Trophoblast cell (in vitro differentiated cells and primary cell): ENCODE data around the gene ADORA3.

ENCODE experiments used
- DNase-seq, 2 donors: peaks; one replicate each; pipeline ENCODE4 v3.0.0-alpha.2; 2016
- H2AFZ ChIP-seq: 2 replicates; pipeline ENCODE4 v1.6.1; 2013; ENCODE audit warnings: low read length, moderate library complexity, mild to moderate bottlenecking; ENCODE audit not compliant: insufficient read depth, poor library complexity
- H2AK5ac ChIP-seq: 2 replicates; pipeline ENCODE4 v1.6.1; 2013; ENCODE audit warnings: mild to moderate bottlenecking, low read length
- H2BK120ac ChIP-seq: 2 replicates; pipeline ENCODE4 v1.6.1; 2013; ENCODE audit warnings: low read length, mild to moderate bottlenecking, moderate library complexity; ENCODE audit not compliant: insufficient read depth, poor library complexity
- H2BK12ac ChIP-seq: 2 replicates; pipeline ENCODE4 v1.6.1; 2013; ENCODE audit warnings: mild to moderate bottlenecking, low read length, moderate library complexity
- H2BK5ac ChIP-seq: 2 replicates; pipeline ENCODE4 v1.6.1; 2013; ENCODE audit warnings: low read length, low read depth, moderate library complexity, mild to moderate bottlenecking; ENCODE audit not compliant: poor library complexity
- H3K14ac ChIP-seq: 2 replicates; pipeline ENCODE4 v1.6.1; 2013; ENCODE audit warnings: mild to moderate bottlenecking, low read length
- H3K18ac ChIP-seq: 2 replicates; pipeline ENCODE4 v1.6.1; 2013; ENCODE audit warnings: mild to moderate bottlenecking, low read length
- H3K23ac ChIP-seq: 2 replicates; pipeline ENCODE4 v1.6.1; 2013; ENCODE audit warnings: low read length
- H3K27ac ChIP-seq: 2 replicates; pipeline ENCODE4 v1.5.1; 2013; ENCODE audit warnings: low read depth, mild to moderate bottlenecking, inconsistent platforms, low read length, moderate library complexity
- H3K27me3 ChIP-seq: 2 replicates; pipeline ENCODE4 v1.6.1; 2013; ENCODE audit warnings: inconsistent platforms, mild to moderate bottlenecking, low read length, moderate library complexity; ENCODE audit not compliant: insufficient read depth
- H3K36me3 ChIP-seq, 2 experiments: 1 replicate in 1 of 2; 2 replicates in 1 of 2; pipeline ENCODE4 v1.6.1; 2013; ENCODE audit warnings: low read length in 2 of 2, mild to moderate bottlenecking in 2 of 2, moderate library complexity in 1 of 2; ENCODE audit not compliant: insufficient read depth in 2 of 2, control insufficient read depth in 1 of 2
- H3K4ac ChIP-seq: 2 replicates; pipeline ENCODE4 v1.6.1; 2013; ENCODE audit warnings: low read depth, mild to moderate bottlenecking, low read length, moderate library complexity
- H3K4me1 ChIP-seq, 2 experiments: 1 replicate in 1 of 2; 2 replicates in 1 of 2; pipeline ENCODE4 v1.6.1; 2013; ENCODE audit warnings: low read length in 2 of 2, mild to moderate bottlenecking in 2 of 2, moderate library complexity in 1 of 2; ENCODE audit not compliant: insufficient read depth in 2 of 2, control insufficient read depth in 1 of 2
- H3K4me2 ChIP-seq: 2 replicates; pipeline ENCODE4 v1.6.1; 2013; ENCODE audit warnings: inconsistent platforms, mild to moderate bottlenecking, low read length, moderate library complexity
- H3K4me3 ChIP-seq: 2 replicates; pipeline ENCODE4 v1.5.1; 2013; ENCODE audit warnings: mild to moderate bottlenecking, low read depth, low read length, inconsistent platforms
- H3K79me1 ChIP-seq: one replicate; pipeline ENCODE4 v1.6.1; 2013; ENCODE audit warnings: low read length
- H3K79me2 ChIP-seq: 2 replicates; pipeline ENCODE4 v1.6.1; 2013; ENCODE audit warnings: low read length, mild to moderate bottlenecking; ENCODE audit not compliant: control insufficient read depth, insufficient read depth, poor library complexity
- H3K9ac ChIP-seq: 2 replicates; pipeline ENCODE4 v1.6.1; 2013; ENCODE audit warnings: mild to moderate bottlenecking, low read length
- H3K9me3 ChIP-seq: 2 replicates; pipeline ENCODE4 v1.6.1; 2013; ENCODE audit warnings: low read depth, mild to moderate bottlenecking, control low read depth, inconsistent platforms, low read length; ENCODE audit not compliant: insufficient read depth
- H4K12ac ChIP-seq: 2 replicates; pipeline ENCODE4 v1.6.1; 2013; ENCODE audit warnings: low read depth, mild to moderate bottlenecking, low read length, moderate library complexity
- H4K8ac ChIP-seq: 2 replicates; pipeline ENCODE4 v1.6.1; 2013; ENCODE audit warnings: low read depth, mild to moderate bottlenecking, low read length, moderate library complexity
- H4K91ac ChIP-seq: one replicate; pipeline ENCODE4 v1.6.1; 2013; ENCODE audit warnings: low read depth, mild to moderate bottlenecking, low read length, moderate library complexity
- WGBS: extraction: QIAGEN DNeasy Blood & Tissue Kit; methylation state at CpG from one replicate; pipeline ENCODE4 v1.1.7; 2013; ENCODE audit warnings: missing lambda C conversion rate; ENCODE audit not compliant: insufficient read length, insufficient coverage; ENCODE audit errors: extremely low coverage; 5-methylcytosine and 5-hydroxymethylcytosine counted together

The ADORA3 gene

GRCh38 chr1:111481387-111482221, 21.8 kb downstream of the ADORA3 start:
- no CpG with 5 or more reads among the region's 8 CpGs for WGBS
- H3K14ac ChIP-seq = no peak overlapping the region
- H2AFZ ChIP-seq = no peak overlapping the region
- DNase-seq = peak; percentile 27 to 57
- H2BK12ac ChIP-seq = no peak overlapping the region
- H3K36me3 ChIP-seq = no peaks in the 10 kb centered on the region
- H3K79me1 ChIP-seq = no peaks in the 10 kb centered on the region
- H4K12ac ChIP-seq = no peak overlapping the region
- no peak overlapping the region for H2BK120ac ChIP-seq
- H4K91ac ChIP-seq = no peak overlapping the region
- H3K4me3 ChIP-seq = no peak overlapping the region
- no peak overlapping the region for H4K8ac ChIP-seq
- H3K27ac ChIP-seq = no peak overlapping the region
- H3K4me2 ChIP-seq = no peak overlapping the region
- no peaks in the 10 kb centered on the region for H3K9me3 ChIP-seq
- no peaks in the 10 kb centered on the region for H3K27me3 ChIP-seq
- H3K9ac ChIP-seq = no peak overlapping the region
- H2BK5ac ChIP-seq = no peak overlapping the region
- H3K18ac ChIP-seq = no peak overlapping the region
- H3K79me2 ChIP-seq = no peaks in the 10 kb centered on the region
- H3K23ac ChIP-seq = no peak overlapping the region
- H2AK5ac ChIP-seq = no peak overlapping the region
- no peak overlapping the region for H3K4ac ChIP-seq
- H3K4me1 ChIP-seq = no peaks in the 10 kb centered on the region

- Histone ChIP-seq H3K4me1 (peaks cover 0 to 3% of the 10 kb centered on the region in 2 experiments), H3K18ac (no peak overlapping the region), H2BK5ac (no peak overlapping the region), H3K23ac (no peak overlapping the region), H3K36me3 (no peaks in the 10 kb centered on the region), H3K4ac (no peak overlapping the region), H3K9ac (no peak overlapping the region), H3K4me3 (no peak overlapping the region), H4K12ac (no peak overlapping the region), H3K79me2 (no peaks in the 10 kb centered on the region), H3K27me3 (no peaks in the 10 kb centered on the region), H3K14ac (no peak overlapping the region), H2BK120ac (no peak overlapping the region), H2AFZ (no peak overlapping the region), H3K9me3 (no peaks in the 10 kb centered on the region), H3K79me1 (no peaks in the 10 kb centered on the region), H3K4me2 (no peak overlapping the region), H4K91ac (no peak overlapping the region), H2BK12ac (no peak overlapping the region), H2AK5ac (no peak overlapping the region), H4K8ac (no peak overlapping the region), H3K27ac (no peak overlapping the region)
- no CpG with 5 or more reads among the region's 1 CpG for WGBS
- no peak for DNase-seq
Measured at GRCh38 chr1:111480674-111481073, 22.8 kb downstream of the ADORA3 start.

GRCh38 chr1:111476761-111477309, 26.6 kb downstream of the ADORA3 start:
- no peak overlapping the region for H3K18ac ChIP-seq
- no peak overlapping the region for H3K27ac ChIP-seq
- H3K4me1 ChIP-seq = peaks cover 0 to 3% of the 10 kb centered on the region in 2 experiments
- no peak overlapping the region for H2BK5ac ChIP-seq
- no peaks in the 10 kb centered on the region for H3K27me3 ChIP-seq
- H2AK5ac ChIP-seq = no peak overlapping the region
- no peak overlapping the region for H3K4me2 ChIP-seq
- no peak overlapping the region for H4K91ac ChIP-seq
- H3K9me3 ChIP-seq = no peaks in the 10 kb centered on the region
- H3K79me1 ChIP-seq = no peaks in the 10 kb centered on the region
- H2BK12ac ChIP-seq = no peak overlapping the region
- H3K36me3 ChIP-seq = no peaks in the 10 kb centered on the region
- H2AFZ ChIP-seq = no peak overlapping the region
- no peak overlapping the region for H3K23ac ChIP-seq
- no CpG with 5 or more reads among the region's 2 CpGs for WGBS
- H4K12ac ChIP-seq = no peak overlapping the region
- H2BK120ac ChIP-seq = no peak overlapping the region
- no peak overlapping the region for H3K9ac ChIP-seq
- H3K4ac ChIP-seq = no peak overlapping the region
- no peak overlapping the region for H4K8ac ChIP-seq
- no peak for DNase-seq
- H3K4me3 ChIP-seq = no peak overlapping the region
- no peak overlapping the region for H3K14ac ChIP-seq
- no peaks in the 10 kb centered on the region for H3K79me2 ChIP-seq

- peaks cover 0 to 3% of the 10 kb centered on the region in 2 experiments for H3K4me1 ChIP-seq
Measured at GRCh38 chr1:111476214-111476613, 27.2 kb downstream of the ADORA3 start.

More at GRCh38 chr1:111476214-111476613, 27.2 kb downstream of the ADORA3 start:
- H3K4me2 ChIP-seq = no peak overlapping the region
- H2AK5ac ChIP-seq = no peak overlapping the region
- H3K23ac ChIP-seq = no peak overlapping the region
- H3K4me3 ChIP-seq = no peak overlapping the region
- H3K9ac ChIP-seq = no peak overlapping the region
- H3K79me1 ChIP-seq = no peaks in the 10 kb centered on the region
- H3K27ac ChIP-seq = no peak overlapping the region
- no peaks in the 10 kb centered on the region for H3K9me3 ChIP-seq
- H2BK12ac ChIP-seq = no peak overlapping the region
- H4K91ac ChIP-seq = no peak overlapping the region
- H2BK120ac ChIP-seq = no peak overlapping the region
- no peak overlapping the region for H4K12ac ChIP-seq
- H3K36me3 ChIP-seq = no peaks in the 10 kb centered on the region
- no peak overlapping the region for H3K18ac ChIP-seq
- no peak overlapping the region for H2AFZ ChIP-seq
- no peaks in the 10 kb centered on the region for H3K27me3 ChIP-seq
- H2BK5ac ChIP-seq = no peak overlapping the region
- H3K14ac ChIP-seq = no peak overlapping the region
- DNase-seq = no peak
- no peak overlapping the region for H4K8ac ChIP-seq
- no peaks in the 10 kb centered on the region for H3K79me2 ChIP-seq
- no peak overlapping the region for H3K4ac ChIP-seq
